Stimulated activated naive CD8-positive, alpha-beta T cell treated with anti-CD3 and anti-CD28 coated beads, Interleukin-15, Interleukin-2, amounts not matched to agents 100 U/mL and 50 U/mL, for 24 hours (primary cell): Measurements from ENCODE around the gene KNDC1.
"Not testable (repeated sequence)": the region's sequence is repeated elsewhere in the genome, so short reads cannot be mapped to it uniquely, and the experiment has no call there.

Experiments used
- ATAC-seq: fragments of 150-1000 bp; cut with Tn5 transposase; one replicate; pipeline ENCODE4 v1.10.0; 2021
- DNase-seq: peaks from one replicate; pipeline ENCODE4 v3.0.0; 2021

KNDC1 gene

DNA sequence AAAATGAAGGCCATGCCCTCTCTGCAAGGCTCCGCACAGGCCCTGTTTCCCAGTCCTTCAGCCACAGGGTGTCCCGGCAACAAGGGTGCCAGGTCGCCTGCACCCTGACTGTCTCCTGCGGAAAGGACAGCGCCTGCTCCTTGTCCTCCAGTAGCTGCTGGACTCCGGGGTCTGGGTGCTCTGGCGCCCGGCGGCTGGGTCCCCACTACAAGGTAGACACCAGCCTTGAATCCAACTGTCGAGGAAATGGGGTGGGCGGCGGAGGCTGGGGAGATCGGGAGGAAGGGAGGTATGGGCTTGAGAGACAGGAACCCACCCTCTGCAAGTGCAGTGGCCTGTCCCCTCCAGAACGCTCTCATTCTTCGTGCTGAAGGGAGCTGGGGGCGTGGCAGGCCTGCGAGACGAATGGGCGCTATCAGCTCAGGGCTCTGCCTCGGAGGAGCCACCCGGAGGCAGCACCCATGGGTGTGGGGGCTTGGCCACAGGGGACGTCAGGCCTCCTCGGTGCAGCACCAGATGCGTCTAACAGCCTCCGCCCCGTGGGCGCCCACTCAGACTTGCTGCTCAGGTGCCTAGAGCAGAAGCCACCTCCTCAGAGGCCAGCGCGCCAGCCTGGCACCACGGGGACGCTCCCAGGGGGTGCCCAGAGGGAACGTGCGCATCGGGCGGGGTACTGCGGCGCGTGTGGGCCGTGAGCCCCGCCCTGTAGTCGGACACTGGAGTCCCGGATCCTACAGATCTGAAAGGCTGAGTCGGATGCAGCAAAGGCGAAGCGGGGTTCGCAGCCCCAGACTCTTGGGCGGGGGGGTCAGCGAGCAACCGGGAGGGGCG lies 101.1 kb downstream of the KNDC1 start:
- ATAC-seq (peak; percentile 67), DNase-seq (peak; percentile 83)

- ATAC-seq = peak; percentile 45
- DNase-seq = peak; percentile 91
These were observed 101.8 kb downstream of the KNDC1 start for GRCh38 chr10:133261726-133262325.

DNA sequence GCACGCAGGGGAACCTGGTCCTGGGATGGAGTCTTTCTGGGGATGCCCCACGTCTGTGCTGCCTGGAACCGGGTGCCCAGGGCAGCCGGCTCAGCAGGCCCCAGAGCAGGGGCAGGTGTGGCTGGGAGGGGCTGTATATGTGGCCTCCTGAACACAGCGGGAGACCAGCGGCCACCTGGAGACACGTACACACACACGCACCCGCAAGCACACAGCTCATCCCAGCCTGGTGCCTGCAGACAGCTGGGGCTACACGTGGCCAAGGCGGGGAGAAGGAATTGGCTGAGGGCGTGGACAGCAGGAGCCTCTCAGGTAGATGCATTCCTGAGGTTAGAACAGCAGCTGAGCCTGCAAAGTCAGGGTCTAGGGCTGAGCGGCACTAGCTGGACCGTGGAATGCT lies 102.7 kb downstream of the KNDC1 start:
- DNase-seq (no peak), ATAC-seq (no peak)

DNA sequence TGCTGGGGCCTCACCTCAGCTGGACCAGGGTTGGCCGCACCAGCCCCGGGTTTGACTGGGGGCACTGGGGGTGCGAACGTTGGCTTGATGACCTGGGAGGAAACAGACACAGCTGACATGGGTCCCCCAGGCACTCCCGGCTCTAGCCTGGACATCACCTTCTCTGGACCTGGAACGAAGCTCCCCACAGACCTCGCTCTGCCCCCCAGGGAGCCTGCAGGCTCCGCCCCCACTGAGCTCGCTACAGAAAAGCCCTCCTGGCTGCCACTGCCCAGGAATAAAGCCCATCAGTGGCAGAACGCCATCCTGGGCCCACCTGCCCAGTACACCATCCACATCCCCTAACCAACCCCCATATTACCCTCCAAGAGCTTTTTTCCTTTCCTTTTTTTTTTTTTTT lies 103.7 kb downstream of the KNDC1 start:
- no peak for ATAC-seq
- no peak for DNase-seq

DNA sequence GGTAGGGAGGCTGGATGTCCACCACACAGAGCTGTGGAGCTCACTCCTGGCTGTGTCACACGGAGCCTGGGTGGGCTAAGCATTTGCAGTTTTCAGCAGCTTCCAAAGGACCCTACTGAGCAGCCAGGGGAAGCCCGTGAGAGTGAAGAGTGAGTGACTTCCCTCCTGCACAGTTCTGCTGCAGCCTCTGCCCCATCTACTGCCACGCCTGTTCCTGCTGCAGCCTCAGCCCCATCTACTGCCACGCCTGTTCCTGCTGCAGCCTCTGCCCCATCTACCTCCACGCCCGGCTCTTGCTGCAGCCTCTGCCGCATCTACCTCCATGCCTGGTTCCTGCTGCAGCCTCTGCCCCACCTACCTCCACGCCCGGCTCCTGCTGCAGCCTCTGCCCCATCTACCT lies 104.4 kb downstream of the KNDC1 start:
- ATAC-seq = no peak
- DNase-seq = no peak

GRCh38 chr10:133265052-133265451 lies 105.0 kb downstream of the KNDC1 start:
- not testable (repeated sequence) for ATAC-seq, DNase-seq

DNA sequence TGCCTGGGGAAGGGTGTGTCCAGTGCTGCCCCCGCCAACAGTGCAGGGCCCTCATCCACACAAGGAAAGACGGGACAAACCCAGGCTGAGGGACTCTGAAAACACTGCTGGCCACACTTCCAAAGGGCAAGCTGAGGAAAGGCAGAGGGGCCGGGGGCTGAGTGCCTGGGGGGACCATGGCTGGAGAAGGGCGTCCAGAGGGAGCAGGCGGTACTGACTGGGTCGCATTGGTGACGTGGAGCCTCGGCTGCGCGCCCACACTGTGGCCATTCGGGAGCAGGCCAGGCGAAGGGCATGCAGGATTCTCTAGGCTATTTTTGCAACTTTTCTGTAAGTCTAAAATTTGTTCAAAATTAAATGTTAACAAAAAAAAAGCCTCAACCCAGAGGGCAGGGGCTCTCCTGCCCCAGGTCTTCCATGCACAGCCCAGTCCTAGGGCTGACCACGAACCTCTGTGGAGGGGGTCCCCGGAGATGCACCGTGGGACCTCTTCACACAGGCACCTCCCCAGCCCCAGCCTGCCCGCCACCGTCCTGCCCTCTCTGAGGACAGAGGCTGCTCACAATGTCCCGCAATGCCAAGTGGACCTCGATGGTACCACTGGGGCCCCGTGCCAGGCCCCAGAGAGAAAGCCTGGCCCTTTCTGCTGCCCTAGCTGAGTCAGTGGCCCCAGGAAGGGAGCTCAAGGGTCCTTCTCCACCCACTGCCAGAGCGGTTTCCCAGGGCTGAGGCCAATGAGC lies 106.2 kb downstream of the KNDC1 start:
- DNase-seq (no peak), ATAC-seq (no peak)

DNA sequence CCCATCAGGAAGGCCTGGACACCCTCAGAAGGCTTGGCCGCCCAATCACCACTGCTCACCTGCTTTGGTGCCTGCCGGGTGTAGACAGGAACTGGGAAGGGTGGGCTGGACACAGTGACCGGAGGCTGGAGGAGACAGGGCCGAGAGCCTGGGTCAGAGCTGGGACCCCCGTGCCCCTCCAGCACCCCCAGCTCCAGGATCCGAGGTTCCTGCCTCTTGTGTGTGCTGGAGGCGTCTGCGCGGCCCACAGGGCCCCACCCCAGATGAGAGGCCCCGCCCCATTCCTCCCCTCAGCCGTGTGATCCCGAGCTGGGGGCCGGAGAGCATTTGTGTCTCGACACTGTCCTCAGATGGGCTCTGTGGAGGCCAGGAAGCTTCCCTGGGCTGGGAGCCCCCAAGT lies 107.3 kb downstream of the KNDC1 start:
- DNase-seq (no peak), ATAC-seq (no peak)

DNA sequence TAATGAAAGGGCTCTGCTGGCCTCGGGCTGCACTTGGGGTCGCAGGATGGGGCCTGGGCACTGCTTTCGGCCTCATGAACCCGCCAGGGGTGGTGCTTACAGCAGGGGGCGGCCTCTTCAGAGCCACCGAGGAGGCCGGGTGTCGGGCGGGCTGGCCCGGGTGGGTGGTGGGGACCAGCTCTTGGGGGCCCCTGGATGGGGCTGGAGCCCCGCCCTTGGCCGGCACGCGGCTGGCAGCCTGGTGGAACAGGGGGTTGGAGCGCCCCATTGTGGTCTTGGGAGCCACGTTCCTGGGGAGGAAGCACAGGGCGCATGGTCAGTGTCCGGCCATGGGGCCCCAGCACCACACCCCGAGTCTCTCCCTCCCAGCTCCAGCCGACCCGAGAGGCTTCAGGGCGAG lies 107.8 kb downstream of the KNDC1 start:
- DNase-seq = no peak
- no peak for ATAC-seq

GRCh38 chr10:133268532-133268931 lies 108.5 kb downstream of the KNDC1 start:
- ATAC-seq (no peak), DNase-seq (no peak)

DNA sequence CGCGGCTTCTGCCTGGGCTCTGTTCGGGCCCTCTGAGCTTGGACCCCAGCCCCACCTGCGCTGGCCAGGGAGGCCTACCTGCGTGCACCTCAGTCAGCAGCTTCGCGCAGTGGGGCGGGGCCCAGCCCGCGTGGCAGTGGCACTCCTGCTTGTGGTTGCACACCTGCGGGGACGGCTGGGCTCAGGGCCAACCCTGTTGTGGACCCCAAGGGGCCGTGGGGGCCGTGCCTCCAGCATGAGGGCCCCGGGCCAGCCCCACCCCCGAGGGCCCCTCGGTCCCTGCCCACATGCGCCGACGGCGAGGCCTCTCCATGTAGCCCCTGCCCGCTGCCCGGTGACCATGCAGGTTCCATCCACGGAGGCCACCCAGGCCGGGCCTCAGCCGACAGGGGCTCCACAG lies 109.3 kb downstream of the KNDC1 start:
- no peak for ATAC-seq
- no peak for DNase-seq

GRCh38 chr10:133270204-133270603 lies 110.2 kb downstream of the KNDC1 start:
- DNase-seq = no peak

DNA sequence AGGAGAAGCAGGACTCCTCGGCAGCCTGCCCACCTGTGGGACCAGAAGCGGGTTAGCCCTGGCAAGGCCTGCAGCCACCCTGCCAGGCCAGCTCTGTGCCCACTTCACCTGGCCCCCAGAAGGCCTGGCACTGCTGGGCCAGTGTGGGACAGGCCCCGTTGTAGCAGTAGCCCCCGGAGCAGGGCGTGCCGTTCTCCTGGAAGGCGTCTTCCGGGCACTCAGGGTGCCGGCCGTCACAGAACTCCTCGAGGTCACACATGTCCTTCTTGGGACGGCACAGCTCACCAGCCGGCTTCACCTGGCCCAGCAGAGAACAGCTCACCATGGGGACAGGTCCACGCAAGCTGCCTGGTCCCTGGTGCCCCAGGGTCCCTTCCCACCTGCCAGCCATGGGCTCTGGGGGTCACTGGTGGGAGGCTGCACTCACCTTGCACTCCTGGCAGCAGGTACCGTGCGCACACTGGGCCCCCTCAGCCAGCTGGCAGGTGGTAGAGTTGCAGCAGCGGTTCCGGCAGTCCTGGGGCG lies 110.8 kb downstream of the KNDC1 start:
- ATAC-seq (no peak), DNase-seq (no peak)

More at GRCh38 chr10:133270204-133270603, 110.2 kb downstream of the KNDC1 start:
- no peak for ATAC-seq

- no peak for ATAC-seq
- no peak for DNase-seq
These were observed 111.7 kb downstream of the KNDC1 start for GRCh38 chr10:133271521-133272300.

- no peak for ATAC-seq
- no peak for DNase-seq
These were observed 112.4 kb downstream of the KNDC1 start for GRCh38 chr10:133272301-133272963.

GRCh38 chr10:133272964-133273420 lies 113.0 kb downstream of the KNDC1 start:
- no peak for DNase-seq
- ATAC-seq = no peak

GRCh38 chr10:133273534-133274143 lies 113.6 kb downstream of the KNDC1 start:
- ATAC-seq = no peak
- DNase-seq = no peak

DNA sequence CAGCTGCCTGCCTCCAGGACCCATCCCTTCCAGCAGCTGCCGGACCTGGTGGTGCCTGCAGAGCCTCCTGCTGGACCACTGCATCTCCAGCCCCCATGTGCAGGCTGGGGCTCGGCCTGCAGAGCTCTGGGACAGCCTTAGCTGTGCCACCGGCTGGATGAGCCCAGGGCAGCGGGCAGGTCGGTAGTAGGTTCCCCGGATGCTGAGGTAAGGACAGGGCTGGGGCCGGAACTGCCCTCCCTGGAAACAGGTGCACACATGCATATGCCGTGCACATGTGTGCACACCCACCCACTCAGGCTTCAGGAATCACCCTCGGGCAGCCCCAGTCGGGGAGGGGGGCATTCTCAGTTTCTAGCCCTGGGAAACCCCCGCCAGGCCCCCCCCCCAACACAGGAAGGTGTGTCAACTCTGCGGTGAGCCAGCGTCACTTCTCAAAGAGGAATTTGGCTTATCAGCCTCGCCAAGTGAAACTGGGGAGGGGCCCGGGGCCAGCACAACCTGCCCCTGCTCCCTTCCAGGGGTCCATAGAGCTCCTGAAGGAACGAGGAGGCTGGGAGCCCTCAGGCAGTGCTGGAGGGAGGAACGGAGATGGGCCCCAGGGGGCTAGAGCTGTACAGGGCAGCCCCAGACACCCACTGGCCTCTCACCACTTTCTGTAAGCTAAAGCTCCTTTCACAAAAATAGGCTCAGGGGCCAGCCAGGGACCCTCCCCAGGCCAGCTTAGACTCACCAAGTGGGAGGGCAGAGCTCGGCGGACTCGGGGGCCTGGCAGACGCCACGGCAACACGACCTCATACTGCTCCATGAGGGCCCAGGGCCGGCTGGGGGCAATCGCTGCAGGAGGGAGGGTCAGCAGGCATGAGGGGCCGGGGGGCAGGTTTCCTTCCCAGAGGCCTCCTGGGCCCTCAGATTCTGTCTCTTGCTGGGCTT lies 115.0 kb downstream of the KNDC1 start:
- ATAC-seq (peak; percentile 61), DNase-seq (peak; percentile 85)

DNA sequence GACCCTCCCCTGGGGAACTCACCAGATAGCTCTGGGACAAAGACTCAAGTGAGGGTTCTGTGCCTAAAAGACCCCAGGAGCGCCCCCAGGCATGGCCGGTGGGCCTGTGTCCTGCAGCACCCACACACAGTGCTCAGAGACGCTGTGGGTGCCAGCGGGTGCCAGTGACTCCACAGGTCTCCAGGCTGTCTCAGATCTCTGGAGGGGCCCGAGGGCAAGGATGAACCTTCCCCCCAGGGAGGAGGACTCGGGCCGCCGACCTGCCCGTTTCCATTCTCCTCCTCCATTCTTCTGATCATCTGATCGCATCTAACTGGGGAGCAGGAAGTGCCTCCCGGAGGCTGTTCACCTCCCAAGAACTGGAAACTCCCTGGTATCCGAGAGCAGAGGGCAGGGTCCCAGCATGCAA lies 115.7 kb downstream of the KNDC1 start:
- DNase-seq (peak; percentile 75), ATAC-seq (peak; percentile 47)
